Measurements from ENCODE around the gene KIF2C.

DNA sequence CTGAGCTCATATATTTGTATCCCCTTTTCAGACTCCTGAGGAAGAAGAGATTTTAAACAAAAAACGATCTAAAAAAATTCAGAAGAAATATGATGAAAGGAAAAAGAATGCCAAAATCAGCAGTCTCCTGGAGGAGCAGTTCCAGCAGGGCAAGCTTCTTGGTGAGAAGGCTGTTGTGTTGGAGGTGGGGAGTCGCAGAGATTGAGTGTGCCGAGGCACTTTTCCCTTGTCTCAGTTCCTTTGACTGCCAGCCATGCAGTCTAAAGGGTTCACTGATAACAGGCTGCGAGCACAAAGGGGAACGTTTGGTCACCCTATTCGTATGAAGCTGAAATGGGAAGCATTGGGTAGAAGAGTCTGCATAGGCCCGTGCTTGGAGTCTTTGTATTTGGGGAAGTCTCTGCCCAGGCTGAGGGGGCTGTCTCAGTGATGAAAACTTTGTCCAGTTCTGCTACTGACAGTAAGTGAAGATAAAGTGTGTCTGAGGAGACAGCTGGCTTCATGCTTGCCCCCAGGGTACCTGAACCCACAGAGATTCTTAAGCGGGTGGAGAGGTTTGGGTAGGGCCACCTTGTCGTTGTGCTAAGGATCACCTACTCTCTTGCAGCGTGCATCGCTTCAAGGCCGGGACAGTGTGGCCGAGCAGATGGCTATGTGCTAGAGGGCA lies 38.5 kb downstream of the KIF2C start:
- no peak for TF ChIP-seq SUZ12 (IDR thresholded peaks at IDR 0.05; ENCODE audit: extremely low read depth, insufficient read depth, insufficient read length)
- TF ChIP-seq ZNF274 (IDR thresholded peaks at IDR 0.05; ENCODE audit: low read depth, low read length), result no peak

Data from NT2/D1 (cell line).